ENCODE measurements around the gene DSG3. TPM values are rescaled to one million over a fixed set of nuclear protein-coding genes. Genes with fewer than 3 reads are reported as not detected.
"Not testable (repeated sequence)": the region's sequence is repeated elsewhere in the genome, so short reads cannot be mapped to it uniquely, and the experiment has no call there.

Gene DSG3
- total and polyA plus RNA-seq, 7 experiments from 2014 or later, result not detected

GRCh38 chr18:31505156-31505555 lies 57.6 kb downstream of the DSG3 start:
- intact Hi-C loops (cut with micrococcal nuclease), result no loop called here
- DNase-seq (no peak), ATAC-seq (no peak)
- Histone ChIP-seq H3K4me3 (ENCODE audit: low read length) (no peak overlapping the region), H3K36me3 (ENCODE audit: control insufficient read depth in 2 of 3, insufficient read depth in 3 of 3, low read length in 3 of 3) (no peaks in the 10 kb centered on the region), H3K9me3 (ENCODE audit: control insufficient read depth in 2 of 3, low read length in 3 of 3) (no peaks in the 10 kb centered on the region), H3K27ac (ENCODE audit: low read depth, low read length) (no peak overlapping the region), H3K4me1 (ENCODE audit: control insufficient read depth in 2 of 2, insufficient read depth in 2 of 2, low read length in 2 of 2) (no peaks in the 10 kb centered on the region), H3K27me3 (ENCODE audit: control insufficient read depth in 2 of 2, insufficient read depth in 2 of 2, low read length in 2 of 2) (no peaks in the 10 kb centered on the region)
- ChIA-PET POLR2A (no interaction called here), CTCF (interaction anchor here (1.0 kb wide), 1 partner anchor 505 kb away, joined by 3 read pairs; no protein-coding TSS in a partner anchor)
- no peak overlapping the region for H3K27ac Mint-ChIP-seq
- no peaks in the 10 kb centered on the region for H3K36me3 Mint-ChIP-seq
- no peak overlapping the region for H3K4me3 Mint-ChIP-seq
- H3K27me3 Mint-ChIP-seq, result peaks cover 5 to 25% (median 10%) of the 10 kb centered on the region in 5 donors
- H3K9me3 Mint-ChIP-seq, result peaks cover 0 to 7% (median 0%) of the 10 kb centered on the region in 11 donors
- H3K4me1 Mint-ChIP-seq, result no peaks in the 10 kb centered on the region

GRCh38 chr18:31506024-31506742 lies 58.6 kb downstream of the DSG3 start:
- Mint-ChIP-seq H3K4me3 (no peak overlapping the region), H3K9me3 (peaks cover 0 to 7% (median 0%) of the 10 kb centered on the region in 11 donors), H3K4me1 (no peaks in the 10 kb centered on the region), H3K27ac (no peak overlapping the region), H3K27me3 (peaks cover 4 to 17% (median 7%) of the 10 kb centered on the region in 5 donors), H3K36me3 (no peaks in the 10 kb centered on the region)
- no peak overlapping the region for H3K4me3 ChIP-seq (ENCODE audit: low read length)
- ATAC-seq, result no peak
- no peak overlapping the region for H3K27ac ChIP-seq (ENCODE audit: low read depth, low read length)
- no peaks in the 10 kb centered on the region for H3K4me1 ChIP-seq (ENCODE audit: control insufficient read depth in 2 of 2, insufficient read depth in 2 of 2, low read length in 2 of 2)
- intact Hi-C loops (cut with micrococcal nuclease), result no loop called here
- no peaks in the 10 kb centered on the region for H3K36me3 ChIP-seq (ENCODE audit: control insufficient read depth in 2 of 3, insufficient read depth in 3 of 3, low read length in 3 of 3)
- POLR2A ChIA-PET, result no interaction called here
- no peaks in the 10 kb centered on the region for H3K27me3 ChIP-seq (ENCODE audit: control insufficient read depth in 2 of 2, insufficient read depth in 2 of 2, low read length in 2 of 2)
- CTCF ChIA-PET, result no interaction called here
- no peak for DNase-seq
- H3K9me3 ChIP-seq (ENCODE audit: control insufficient read depth in 2 of 3, low read length in 3 of 3), result no peaks in the 10 kb centered on the region

- H3K36me3 ChIP-seq (ENCODE audit: control insufficient read depth in 2 of 3, insufficient read depth in 3 of 3, low read length in 3 of 3); POLR2A ChIA-PET; H3K4me3 Mint-ChIP-seq; intact Hi-C loops (cut with micrococcal nuclease); H3K36me3 Mint-ChIP-seq; H3K4me1 Mint-ChIP-seq; H3K27ac ChIP-seq (ENCODE audit: low read depth, low read length); ATAC-seq; H3K9me3 Mint-ChIP-seq; H3K4me1 ChIP-seq (ENCODE audit: control insufficient read depth in 2 of 2, insufficient read depth in 2 of 2, low read length in 2 of 2); H3K27me3 ChIP-seq (ENCODE audit: control insufficient read depth in 2 of 2, insufficient read depth in 2 of 2, low read length in 2 of 2); CTCF ChIA-PET; H3K4me3 ChIP-seq (ENCODE audit: low read length); DNase-seq; H3K27ac Mint-ChIP-seq; H3K9me3 ChIP-seq (ENCODE audit: control insufficient read depth in 2 of 3, low read length in 3 of 3): not testable (repeated sequence)
- peaks cover 0 to 11% (median 9%) of the 10 kb centered on the region in 5 donors for H3K27me3 Mint-ChIP-seq
Measured at GRCh38 chr18:31507124-31507523, 59.6 kb downstream of the DSG3 start.

GRCh38 chr18:31508781-31509180 lies 61.2 kb downstream of the DSG3 start:
- no peaks in the 10 kb centered on the region for H3K4me1 Mint-ChIP-seq
- no peak overlapping the region for H3K4me3 Mint-ChIP-seq
- H3K4me1 ChIP-seq (ENCODE audit: control insufficient read depth in 2 of 2, insufficient read depth in 2 of 2, low read length in 2 of 2), result no peaks in the 10 kb centered on the region
- H3K9me3 ChIP-seq (ENCODE audit: control insufficient read depth in 2 of 3, low read length in 3 of 3), result no peaks in the 10 kb centered on the region
- H3K9me3 Mint-ChIP-seq, result peaks cover 0 to 7% (median 0%) of the 10 kb centered on the region in 11 donors
- ATAC-seq (no peak), DNase-seq (no peak)
- intact Hi-C loops (cut with micrococcal nuclease), result no loop called here
- no peak overlapping the region for H3K4me3 ChIP-seq (ENCODE audit: low read length)
- POLR2A ChIA-PET, result no interaction called here
- H3K27ac Mint-ChIP-seq, result no peak overlapping the region
- H3K36me3 Mint-ChIP-seq, result no peaks in the 10 kb centered on the region
- H3K27ac ChIP-seq (ENCODE audit: low read depth, low read length), result no peak overlapping the region
- CTCF ChIA-PET, result no interaction called here
- no peaks in the 10 kb centered on the region for H3K36me3 ChIP-seq (ENCODE audit: control insufficient read depth in 2 of 3, insufficient read depth in 3 of 3, low read length in 3 of 3)
- no peaks in the 10 kb centered on the region for H3K27me3 ChIP-seq (ENCODE audit: control insufficient read depth in 2 of 2, insufficient read depth in 2 of 2, low read length in 2 of 2)
- peaks cover 0 to 13% (median 11%) of the 10 kb centered on the region in 5 donors for H3K27me3 Mint-ChIP-seq

- Histone ChIP-seq H3K27me3 (ENCODE audit: control insufficient read depth in 2 of 2, insufficient read depth in 2 of 2, low read length in 2 of 2) (no peaks in the 10 kb centered on the region), H3K9me3 (ENCODE audit: control insufficient read depth in 2 of 3, low read length in 3 of 3) (no peaks in the 10 kb centered on the region), H3K4me3 (ENCODE audit: low read length) (no peak overlapping the region), H3K27ac (ENCODE audit: low read depth, low read length) (no peak overlapping the region), H3K36me3 (ENCODE audit: control insufficient read depth in 2 of 3, insufficient read depth in 3 of 3, low read length in 3 of 3) (no peaks in the 10 kb centered on the region), H3K4me1 (ENCODE audit: control insufficient read depth in 2 of 2, insufficient read depth in 2 of 2, low read length in 2 of 2) (no peaks in the 10 kb centered on the region)
- H3K36me3 Mint-ChIP-seq, result no peaks in the 10 kb centered on the region
- no peak overlapping the region for H3K27ac Mint-ChIP-seq
- peaks cover 0 to 13% (median 11%) of the 10 kb centered on the region in 5 donors for H3K27me3 Mint-ChIP-seq
- H3K4me3 Mint-ChIP-seq, result no peak overlapping the region
- no peaks in the 10 kb centered on the region for H3K4me1 Mint-ChIP-seq
- ATAC-seq (no peak), DNase-seq (no peak)
- intact Hi-C loops (cut with micrococcal nuclease), result no loop called here
- POLR2A ChIA-PET, result no interaction called here
- CTCF ChIA-PET, result no interaction called here
- peaks cover 0 to 7% (median 0%) of the 10 kb centered on the region in 11 donors for H3K9me3 Mint-ChIP-seq
Measured at GRCh38 chr18:31509571-31509970, 62.0 kb downstream of the DSG3 start.

- Histone ChIP-seq H3K4me3 (ENCODE audit: low read length) (no peak overlapping the region), H3K36me3 (ENCODE audit: control insufficient read depth in 2 of 3, insufficient read depth in 3 of 3, low read length in 3 of 3) (no peaks in the 10 kb centered on the region), H3K9me3 (ENCODE audit: control insufficient read depth in 2 of 3, low read length in 3 of 3) (no peaks in the 10 kb centered on the region), H3K27ac (ENCODE audit: low read depth, low read length) (no peak overlapping the region), H3K27me3 (ENCODE audit: control insufficient read depth in 2 of 2, insufficient read depth in 2 of 2, low read length in 2 of 2) (no peaks in the 10 kb centered on the region), H3K4me1 (ENCODE audit: control insufficient read depth in 2 of 2, insufficient read depth in 2 of 2, low read length in 2 of 2) (no peaks in the 10 kb centered on the region)
- H3K4me3 Mint-ChIP-seq, result no peak overlapping the region
- H3K9me3 Mint-ChIP-seq, result peaks cover 0 to 7% (median 0%) of the 10 kb centered on the region in 11 donors
- intact Hi-C loops (cut with micrococcal nuclease), result no loop called here
- CTCF ChIA-PET, result no interaction called here
- H3K27me3 Mint-ChIP-seq, result peaks cover 0 to 13% (median 11%) of the 10 kb centered on the region in 5 donors
- POLR2A ChIA-PET, result no interaction called here
- H3K27ac Mint-ChIP-seq, result no peak overlapping the region
- H3K36me3 Mint-ChIP-seq, result no peaks in the 10 kb centered on the region
- no peaks in the 10 kb centered on the region for H3K4me1 Mint-ChIP-seq
- no peak for ATAC-seq
- DNase-seq, result no peak
Measured at GRCh38 chr18:31510319-31510718, 62.8 kb downstream of the DSG3 start.

- intact Hi-C loops (cut with micrococcal nuclease), result no loop called here
- Mint-ChIP-seq H3K9me3 (peaks cover 0 to 7% (median 0%) of the 10 kb centered on the region in 11 donors), H3K27me3 (peaks cover 0 to 13% (median 11%) of the 10 kb centered on the region in 5 donors), H3K4me3 (no peak overlapping the region), H3K27ac (no peak overlapping the region), H3K36me3 (no peaks in the 10 kb centered on the region), H3K4me1 (no peaks in the 10 kb centered on the region)
- H3K4me1 ChIP-seq (ENCODE audit: control insufficient read depth in 2 of 2, insufficient read depth in 2 of 2, low read length in 2 of 2), result no peaks in the 10 kb centered on the region
- no peak for ATAC-seq
- no peak overlapping the region for H3K27ac ChIP-seq (ENCODE audit: low read depth, low read length)
- H3K9me3 ChIP-seq (ENCODE audit: control insufficient read depth in 2 of 3, low read length in 3 of 3), result no peaks in the 10 kb centered on the region
- no peaks in the 10 kb centered on the region for H3K27me3 ChIP-seq (ENCODE audit: control insufficient read depth in 2 of 2, insufficient read depth in 2 of 2, low read length in 2 of 2)
- no peaks in the 10 kb centered on the region for H3K36me3 ChIP-seq (ENCODE audit: control insufficient read depth in 2 of 3, insufficient read depth in 3 of 3, low read length in 3 of 3)
- DNase-seq, result no peak
- CTCF ChIA-PET, result no interaction called here
- H3K4me3 ChIP-seq (ENCODE audit: low read length), result no peak overlapping the region
- POLR2A ChIA-PET, result no interaction called here
Measured at GRCh38 chr18:31511098-31511497, 63.6 kb downstream of the DSG3 start.
